Spleen (tissue), 11 donors: ENCODE measurements around the gene MICU1. TPM values are rescaled to one million over a fixed set of nuclear protein-coding genes. Genes with fewer than 3 reads are reported as not detected.
A peak's percentile ranks its signal among the peaks of the same experiment; 100 is the strongest.

Experiments
- DNase-seq: peaks from one replicate; pipeline ENCODE4 v3.0.0-alpha.2; 2020
- H3K27ac ChIP-seq, 8 donors: fragments of 200-600 bp; sonication (generic) in 7 of 8; 1 replicate in 4 of 8; 2 replicates in 4 of 8; pipeline versions ENCODE4 v1.5.0 to v1.8.0; 2016 to 2021; ENCODE audit warnings: inconsistent platforms in 4 of 8, mild to moderate bottlenecking in 4 of 8, moderate library complexity in 1 of 8
- H3K27me3 ChIP-seq, 7 donors: fragments of 200-600 bp; sonication (generic) in 6 of 7; replicated peaks in 1 of 7; 1 replicate in 4 of 7; 2 replicates in 3 of 7; pipeline versions ENCODE4 v1.5.0 to v1.8.0; 2016 to 2021; ENCODE audit warnings: inconsistent platforms in 3 of 7, mild to moderate bottlenecking in 1 of 7
- H3K36me3 ChIP-seq, 6 donors: fragments of 200-600 bp; sonication (generic) in 5 of 6; 1 replicate in 4 of 6; 2 replicates in 2 of 6; pipeline versions ENCODE4 v1.5.0 to v1.8.0; 2016 to 2021; ENCODE audit warnings: inconsistent platforms in 2 of 6
- H3K4me1 ChIP-seq, 6 donors: fragments of 200-600 bp; sonication (generic) in 5 of 6; 1 replicate in 3 of 6; 2 replicates in 3 of 6; pipeline versions ENCODE4 v1.5.0 to v1.8.0; 2016 to 2021; ENCODE audit warnings: inconsistent platforms in 3 of 6
- H3K4me3 ChIP-seq, 8 donors: fragments of 200-600 bp; sonication (generic) in 7 of 8; 1 replicate in 4 of 8; 2 replicates in 4 of 8; pipeline versions ENCODE4 v1.5.0 to v1.8.0; 2016 to 2021; ENCODE audit warnings: inconsistent platforms in 4 of 8, mild to moderate bottlenecking in 4 of 8, moderate library complexity in 2 of 8
- H3K9me3 ChIP-seq, 8 donors: fragments of 200-600 bp; sonication (generic) in 7 of 8; 1 replicate in 4 of 8; 2 replicates in 4 of 8; pipeline versions ENCODE4 v1.5.0 to v1.8.0; 2016 to 2021; ENCODE audit warnings: inconsistent platforms in 4 of 8
- CTCF ChIP-seq, 11 experiments: fragments of 200-600 bp in 7 of 11; fragments of 450-650 bp in 4 of 11; sonication (generic) in 4 of 11; IDR thresholded peaks in 8 of 11; conservative IDR thresholded peaks in 3 of 11; 1 replicate in 7 of 11; 2 replicates in 4 of 11; pipeline versions ENCODE4 v1.4.0 to v1.8.0; 2016 to 2021; ENCODE audit warnings: antibody characterized with exemption in 11 of 11, inconsistent platforms in 4 of 11, mild to moderate bottlenecking in 1 of 11
- POLR2A ChIP-seq, 3 donors: fragments of 450-650 bp; IDR thresholded peaks; one replicate each; pipeline ENCODE4 v1.5.1; 2017; ENCODE audit warnings: antibody characterized with exemption in 3 of 3, mild to moderate bottlenecking in 1 of 3
- POLR2AphosphoS5 ChIP-seq, 3 donors: sonication (generic); formaldehyde crosslinking; IDR thresholded peaks; one replicate each; pipeline ENCODE4 v1.5.1; 2017; ENCODE audit warnings: antibody characterized with exemption in 3 of 3
- WGBS, 5 donors: extraction: QIAGEN DNeasy Blood & Tissue Kit in 3 of 5; methylation state at CpG; one replicate each; pipeline versions ENCODE4 v1.1.5 to v1.1.7; 2013 to 2018; 5-methylcytosine and 5-hydroxymethylcytosine counted together
- intact Hi-C: fragments of 100-400 bp; cut with DNase I; formaldehyde crosslinking; loops from one replicate; pipeline ENCODE4 v1.15.0; 2023; ENCODE audit warnings: low total_unique reads
- polyA plus RNA-seq, 3 donors: library from polyadenylated mRNA; stranded (reverse); fragments of 200-250 nt; gene quantifications; one replicate each; pipeline ENCODE4 v1.2.1, GENCODE V29; 2013
- total RNA-seq, 7 donors: library from RNA; depleted of rRNA in 3 of 7; stranded (reverse); fragments of >200 nt in 3 of 7; fragmentation: NEBNext Ultra II Directional in 4 of 7; extraction: Animal tissue kit (Norgen Biotek cat#: 25700) in 4 of 7; gene quantifications; one replicate each; pipeline versions ENCODE4 v1.1.0 to v1.2.1, GENCODE V29; 2016 to 2021
- donor health status: healthy with polysubstance abuse.
- donor health status: DM: no; HTN: no; CAD: no; lungs with moderate emphysema.
- donor health status: DM: no; HTN: no; CAD: no.
- donor health status: Bipolar disorder and iron deficiency.
- donor health status: healthy.
- donor health status: DM: no; HTN: no; CAD: no.
- donor health status: DM: yes; HTN: yes; CAD: no.

The MICU1 gene
- total and polyA plus RNA-seq, 10 donors = 16.4 to 58.4 (median 46.5) TPM

DNA sequence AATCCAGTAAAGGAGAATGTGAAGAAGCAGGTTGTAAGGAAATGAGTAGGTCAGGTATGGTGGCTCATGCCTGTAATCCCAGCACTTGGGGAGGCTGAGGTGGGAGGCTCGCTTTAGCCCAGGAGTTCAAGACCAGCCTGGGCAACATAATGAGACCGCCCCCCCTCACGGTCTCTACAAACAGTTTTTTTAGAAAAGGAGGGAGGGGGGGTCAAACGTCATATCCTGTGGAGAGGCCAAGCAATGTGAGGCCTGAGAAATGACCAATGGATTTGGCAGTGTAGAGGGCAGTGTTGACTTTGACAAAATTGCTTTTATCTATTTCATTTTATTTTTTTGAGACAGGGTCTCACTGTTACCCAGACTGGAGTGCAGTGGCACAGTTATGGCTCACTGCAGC lies 268.9 kb downstream of the MICU1 start:
- intact Hi-C loops = no loop called here
- H3K36me3 ChIP-seq = peaks cover 0 to 11% (median 0%) of the 10 kb centered on the region in 6 donors
- H3K4me1 ChIP-seq = peaks cover 13 to 36% (median 26%) of the 10 kb centered on the region in 6 donors
- no peak overlapping the region for H3K4me3 ChIP-seq
- H3K27ac ChIP-seq = no peak overlapping the region
- DNase-seq = no peak
- no peaks in the 10 kb centered on the region for H3K9me3 ChIP-seq
- TF ChIP-seq POLR2A (IDR thresholded peaks at IDR 0.05) = no peak
- TF ChIP-seq CTCF (IDR thresholded peaks at IDR 0.05 in 8 of 11, conservative IDR thresholded peaks at IDR 0.05 in 3 of 11) = no peak
- TF ChIP-seq POLR2AphosphoS5 (IDR thresholded peaks at IDR 0.05) = no peak
- no peaks in the 10 kb centered on the region for H3K27me3 ChIP-seq
- 70 to 82% (median 74%) methylated on average over 4 of the region's 4 CpGs for WGBS, 5 donors

GRCh38 chr10:72356115-72356514 lies 269.8 kb downstream of the MICU1 start:
- Histone ChIP-seq H3K36me3 (peaks cover 0 to 20% (median 0%) of the 10 kb centered on the region in 6 donors), H3K4me3 (no peak overlapping the region), H3K9me3 (no peaks in the 10 kb centered on the region), H3K27me3 (no peaks in the 10 kb centered on the region), H3K27ac (no peak overlapping the region), H3K4me1 (peaks cover 16 to 44% (median 32%) of the 10 kb centered on the region in 6 donors)
- DNase-seq = no peak
- intact Hi-C loops = no loop called here
- no peak for TF ChIP-seq CTCF (IDR thresholded peaks at IDR 0.05 in 8 of 11, conservative IDR thresholded peaks at IDR 0.05 in 3 of 11)
- no peak for TF ChIP-seq POLR2AphosphoS5 (IDR thresholded peaks at IDR 0.05)
- no peak for TF ChIP-seq POLR2A (IDR thresholded peaks at IDR 0.05)
- WGBS, 5 donors = 91 to 97% (median 96%) methylated on average over 6 of the region's 6 CpGs

DNA sequence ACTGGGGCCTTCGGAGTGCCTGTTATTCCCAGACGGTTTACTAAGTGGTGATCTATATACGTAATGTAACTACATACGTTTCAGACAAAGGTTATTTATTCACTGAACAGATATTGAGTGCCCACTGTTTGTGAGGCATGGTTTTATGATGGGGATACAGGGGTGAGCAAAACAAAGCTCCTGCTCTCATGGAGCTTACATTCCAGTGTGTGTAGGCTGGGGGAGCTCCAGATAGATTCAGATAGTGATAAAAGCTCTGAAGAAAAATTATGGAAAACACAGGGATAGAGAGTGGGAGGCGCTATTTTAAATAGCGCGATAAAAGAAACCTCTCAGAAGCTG lies 270.7 kb downstream of the MICU1 start:
- TF ChIP-seq CTCF (IDR thresholded peaks at IDR 0.05 in 8 of 11, conservative IDR thresholded peaks at IDR 0.05 in 3 of 11) (no peak), POLR2A (IDR thresholded peaks at IDR 0.05) (no peak), POLR2AphosphoS5 (IDR thresholded peaks at IDR 0.05) (no peak)
- DNase-seq = no peak
- Histone ChIP-seq H3K27ac (peak overlapping the region; percentile 89 to 99 (median 97)), H3K4me3 (peak overlapping the region; percentile 68 to 97 (median 86)), H3K4me1 (peaks cover 16 to 54% (median 36%) of the 10 kb centered on the region in 6 donors), H3K36me3 (peaks cover 0 to 29% (median 4%) of the 10 kb centered on the region in 6 donors), H3K27me3 (no peaks in the 10 kb centered on the region), H3K9me3 (no peaks in the 10 kb centered on the region)
- intact Hi-C loops = no loop called here
- WGBS, 5 donors = 33 to 40% (median 37%) methylated on average over 7 of the region's 7 CpGs

- Histone ChIP-seq H3K27ac (peak within 1 kb of the TSS; percentile 89 to 99 (median 97)), H3K4me3 (peak within 1 kb of the TSS; percentile 68 to 97 (median 86)), H3K27me3 (no peaks in the 10 kb centered on the region), H3K9me3 (no peaks in the 10 kb centered on the region), H3K36me3 (peaks cover 0 to 35% (median 6%) of the 10 kb centered on the region in 6 donors), H3K4me1 (peaks cover 16 to 60% (median 41%) of the 10 kb centered on the region in 6 donors)
- WGBS, 5 donors = 0% methylated on average over 56 to 74 of the region's 74 CpGs
- peak; percentile 97 for DNase-seq
- TF ChIP-seq POLR2AphosphoS5 (IDR thresholded peaks at IDR 0.05) (peak; percentile 94 to 98 (median 95)), CTCF (IDR thresholded peaks at IDR 0.05 in 8 of 11, conservative IDR thresholded peaks at IDR 0.05 in 3 of 11) (peak in 4 of 11 experiments; percentile 11 to 51 (median 36)), POLR2A (IDR thresholded peaks at IDR 0.05) (peak; percentile 45 to 68 (median 59))
- intact Hi-C loops = no loop called here
Observed at GRCh38 chr10:72354356-72355213, 271.3 kb downstream of the MICU1 start, which contains the start of gene DNAJB12. DNAJB12 (minus strand) TSS chr10:72354919; CDS start chr10:72354897, 22 bp downstream.
